Measurements from ENCODE around the gene MGST2.

DNA sequence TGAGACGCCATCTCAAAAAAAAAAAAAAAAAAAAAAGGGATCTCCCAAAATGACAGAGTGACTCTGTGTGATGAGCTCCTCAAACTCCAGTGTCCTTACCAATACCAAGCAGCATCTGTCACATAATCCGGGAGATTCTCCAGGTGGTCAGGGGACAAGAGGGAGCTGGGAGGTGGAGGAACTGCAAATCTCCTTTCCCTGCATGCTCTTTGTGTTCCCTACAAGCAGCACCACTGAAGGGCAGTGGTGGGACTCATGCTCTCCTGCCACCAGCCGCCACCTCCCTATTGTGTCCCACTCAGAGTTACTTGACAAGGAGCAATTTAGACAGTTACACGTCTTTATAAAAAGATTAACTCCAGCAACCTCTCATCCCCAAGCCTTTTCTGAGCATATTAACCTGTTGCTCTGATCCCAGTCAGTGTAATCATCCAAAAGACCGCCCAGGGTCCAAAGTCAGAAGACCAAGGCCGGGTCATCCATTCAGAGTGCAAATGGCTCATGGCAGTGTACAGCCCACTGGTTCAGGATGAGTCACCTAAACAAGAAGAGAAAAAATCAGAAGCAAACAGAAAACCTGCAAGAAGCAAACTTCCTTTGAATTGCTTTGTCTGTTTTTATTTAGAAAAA, 23.6 kb downstream of the MGST2 start:
- TF ChIP-seq ZFP30 (CRISPR knock-in tag; IDR thresholded peaks at IDR 0.05) (no peak), ISL1 (CRISPR knock-in tag; IDR thresholded peaks at IDR 0.05) (no peak), ARNTL (CRISPR knock-in tag; IDR thresholded peaks at IDR 0.05; ENCODE audit: borderline replicate concordance, low read depth) (no peak)

Measured in SK-N-SH treated with all-trans-retinoic acid at 6 μM for 48 hours (cell line).